Upper lobe of right lung (tissue), 1 donor: ENCODE results near the gene FHIP1A. TPM values are rescaled to one million over a fixed set of nuclear protein-coding genes. Genes with fewer than 3 reads are reported as not detected.
"Not testable (repeated sequence)": the region's sequence is repeated elsewhere in the genome, so short reads cannot be mapped to it uniquely, and the experiment has no call there.

Experiments
- ATAC-seq: fragments of 200-7000 bp; cut with Tn5 transposase; one replicate; pipeline ENCODE4 v1.9.1; 2020; ENCODE audit warnings: mild to moderate bottlenecking, moderate library complexity
- DNase-seq: peaks from one replicate; pipeline ENCODE4 v3.0.0-alpha.2; 2020
- H3K27ac ChIP-seq: fragments of 200-600 bp; one replicate; pipeline ENCODE4 v1.8.0; 2022
- H3K27me3 ChIP-seq: fragments of 200-600 bp; one replicate; pipeline ENCODE4 v1.8.0; 2022; ENCODE audit warnings: mild to moderate bottlenecking
- H3K36me3 ChIP-seq: fragments of 200-600 bp; one replicate; pipeline ENCODE4 v1.8.0; 2022
- H3K4me1 ChIP-seq: fragments of 200-600 bp; one replicate; pipeline ENCODE4 v1.8.0; 2022
- H3K4me3 ChIP-seq: fragments of 200-600 bp; one replicate; pipeline ENCODE4 v1.8.0; 2022; ENCODE audit warnings: mild to moderate bottlenecking
- H3K9me3 ChIP-seq: fragments of 200-600 bp; one replicate; pipeline ENCODE4 v1.8.0; 2022
- intact Hi-C: fragments of 100-400 bp; cut with DNase I; formaldehyde crosslinking; loops from one replicate; pipeline ENCODE4 v1.11.0; 2022
- total RNA-seq: library from RNA; stranded (reverse); fragmentation: NEBNext Ultra II Directional; extraction: Animal tissue kit (Norgen Biotek cat#: 25700); gene quantifications from one replicate; pipeline ENCODE4 v1.2.1, GENCODE V29; 2021
- TF ChIP-seq, protein P1 (sequence below): fragments of 200-600 bp; IDR thresholded peaks from one replicate; pipeline ENCODE4 v1.8.0; 2022; ENCODE audit warnings: antibody characterized with exemption
- donor health status: DM: no; HTN: yes; CAD: no; lungs with severe emphysema.

Gene FHIP1A
- total RNA-seq, 1 donor from 2014 or later, result 18.4 TPM

DNA sequence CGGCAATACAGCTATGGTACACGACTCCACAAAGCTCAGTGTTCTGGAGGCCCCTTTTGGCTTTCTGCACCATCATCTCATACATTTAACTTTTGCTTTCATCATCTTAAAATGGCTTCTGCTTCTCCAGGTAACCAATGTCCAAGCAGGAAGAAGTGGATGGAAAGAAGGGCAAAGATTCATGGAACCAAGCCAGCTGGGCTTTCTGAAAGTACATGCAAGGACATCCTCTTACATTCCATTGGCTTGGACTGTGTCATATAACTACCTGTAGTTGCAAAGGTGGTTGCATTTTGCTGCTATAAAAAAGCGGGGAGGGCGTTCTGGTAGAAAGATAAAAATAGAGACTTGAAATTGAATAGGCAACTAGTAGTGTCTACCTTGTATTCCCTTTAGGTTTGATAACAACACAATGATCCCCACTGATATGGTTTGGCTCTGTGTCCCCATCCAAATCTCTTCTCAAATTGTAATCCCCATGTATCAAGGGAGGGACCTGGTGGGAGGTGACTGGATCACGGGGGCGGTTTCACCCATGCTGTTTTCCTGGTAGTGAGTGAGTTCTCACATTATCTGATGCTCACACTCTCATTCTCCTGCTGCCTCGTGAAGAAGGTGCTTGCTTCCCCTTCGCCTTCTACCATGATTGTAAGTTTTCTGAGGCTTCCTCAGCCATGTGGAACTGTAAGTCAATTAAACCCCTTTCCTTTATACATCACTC is 6.7 kb upstream of the FHIP1A start:
- no peak overlapping the region for H3K27ac ChIP-seq
- H3K9me3 ChIP-seq, result no peaks in the 10 kb centered on the region
- H3K36me3 ChIP-seq, result no peaks in the 10 kb centered on the region
- ATAC-seq (no peak), DNase-seq (no peak)
- no peak overlapping the region for H3K4me3 ChIP-seq
- H3K27me3 ChIP-seq, result no peaks in the 10 kb centered on the region
- H3K4me1 ChIP-seq, result no peaks in the 10 kb centered on the region
- intact Hi-C loops, result no loop called here
- TF ChIP-seq, protein P1, sequence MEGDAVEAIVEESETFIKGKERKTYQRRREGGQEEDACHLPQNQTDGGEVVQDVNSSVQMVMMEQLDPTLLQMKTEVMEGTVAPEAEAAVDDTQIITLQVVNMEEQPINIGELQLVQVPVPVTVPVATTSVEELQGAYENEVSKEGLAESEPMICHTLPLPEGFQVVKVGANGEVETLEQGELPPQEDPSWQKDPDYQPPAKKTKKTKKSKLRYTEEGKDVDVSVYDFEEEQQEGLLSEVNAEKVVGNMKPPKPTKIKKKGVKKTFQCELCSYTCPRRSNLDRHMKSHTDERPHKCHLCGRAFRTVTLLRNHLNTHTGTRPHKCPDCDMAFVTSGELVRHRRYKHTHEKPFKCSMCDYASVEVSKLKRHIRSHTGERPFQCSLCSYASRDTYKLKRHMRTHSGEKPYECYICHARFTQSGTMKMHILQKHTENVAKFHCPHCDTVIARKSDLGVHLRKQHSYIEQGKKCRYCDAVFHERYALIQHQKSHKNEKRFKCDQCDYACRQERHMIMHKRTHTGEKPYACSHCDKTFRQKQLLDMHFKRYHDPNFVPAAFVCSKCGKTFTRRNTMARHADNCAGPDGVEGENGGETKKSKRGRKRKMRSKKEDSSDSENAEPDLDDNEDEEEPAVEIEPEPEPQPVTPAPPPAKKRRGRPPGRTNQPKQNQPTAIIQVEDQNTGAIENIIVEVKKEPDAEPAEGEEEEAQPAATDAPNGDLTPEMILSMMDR, result no peak

DNA sequence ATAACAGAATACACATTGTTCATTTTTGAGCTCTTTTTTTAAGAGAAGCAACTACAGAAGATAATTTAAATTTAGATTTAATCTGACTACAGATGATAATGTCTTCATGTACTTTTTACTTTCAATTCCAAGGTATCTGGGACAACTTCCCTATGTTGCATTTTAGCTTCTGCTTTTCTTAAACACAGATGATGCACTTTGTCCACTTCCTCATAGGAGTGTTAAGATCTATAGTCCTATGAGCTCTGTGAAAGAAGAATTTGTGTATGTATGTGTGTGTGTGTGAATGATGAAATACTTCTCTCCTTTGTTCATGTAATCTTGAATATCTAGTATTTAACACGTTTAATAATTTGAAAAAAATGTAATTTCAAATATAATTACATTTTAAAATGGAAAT is 5.3 kb upstream of the FHIP1A start:
- DNase-seq (no peak), ATAC-seq (peak; percentile 68)
- Histone ChIP-seq H3K9me3 (no peaks in the 10 kb centered on the region), H3K4me1 (peaks cover 13% of the 10 kb centered on the region), H3K27ac (no peak overlapping the region), H3K4me3 (no peak overlapping the region), H3K27me3 (no peaks in the 10 kb centered on the region), H3K36me3 (no peaks in the 10 kb centered on the region)
- intact Hi-C loops, result no loop called here
- TF ChIP-seq, protein P1, result no peak

DNA sequence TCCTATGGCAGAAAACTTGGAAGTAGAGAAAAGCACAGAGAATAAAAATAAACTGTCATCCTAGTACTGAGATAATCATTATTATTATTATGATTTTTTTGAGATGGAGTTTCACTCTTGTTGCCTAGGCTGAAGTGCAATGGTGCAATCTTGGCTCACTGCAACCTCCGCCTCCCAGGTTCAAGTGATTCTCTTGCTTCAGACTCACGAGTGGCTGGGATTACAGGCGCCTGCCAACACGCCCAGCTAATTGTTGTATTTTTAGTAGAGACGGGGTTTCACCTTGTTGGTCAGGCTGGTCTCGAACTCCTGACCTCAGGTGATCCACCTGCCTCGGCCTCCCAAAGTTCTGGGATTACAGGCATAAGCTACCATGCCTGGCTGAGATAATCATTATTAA is 4.2 kb upstream of the FHIP1A start:
- H3K27ac ChIP-seq, H3K9me3 ChIP-seq, intact Hi-C loops, DNase-seq, H3K4me3 ChIP-seq, ATAC-seq, H3K36me3 ChIP-seq, H3K27me3 ChIP-seq: not testable (repeated sequence)
- H3K4me1 ChIP-seq, result peaks cover 19% of the 10 kb centered on the region

DNA sequence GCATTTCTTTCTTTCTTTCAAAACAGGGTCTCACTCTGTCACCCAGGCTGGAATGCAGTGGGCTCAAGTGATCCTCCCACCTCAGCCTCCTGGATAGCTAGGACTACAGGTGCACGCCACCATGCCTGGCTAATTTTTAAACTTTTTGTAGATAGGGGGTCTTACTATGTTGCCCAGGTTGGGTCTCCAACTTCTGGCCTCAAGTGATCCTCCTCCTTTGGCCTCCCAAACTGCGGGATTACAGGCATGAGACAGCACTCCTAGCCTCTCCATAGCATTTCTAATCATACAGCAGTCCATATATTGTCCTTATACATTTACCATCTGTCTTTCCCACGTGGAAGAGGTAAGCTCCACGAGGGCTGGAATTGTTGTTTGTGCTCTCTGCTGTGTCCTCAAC is 2.0 kb upstream of the FHIP1A start:
- Histone ChIP-seq H3K27me3 (no peaks in the 10 kb centered on the region), H3K4me1 (peaks cover 19% of the 10 kb centered on the region), H3K27ac (no peak overlapping the region), H3K9me3 (no peaks in the 10 kb centered on the region), H3K36me3 (no peaks in the 10 kb centered on the region), H3K4me3 (no peak overlapping the region)
- ATAC-seq (no peak), DNase-seq (no peak)
- TF ChIP-seq, protein P1, result no peak
- intact Hi-C loops, result no loop called here

DNA sequence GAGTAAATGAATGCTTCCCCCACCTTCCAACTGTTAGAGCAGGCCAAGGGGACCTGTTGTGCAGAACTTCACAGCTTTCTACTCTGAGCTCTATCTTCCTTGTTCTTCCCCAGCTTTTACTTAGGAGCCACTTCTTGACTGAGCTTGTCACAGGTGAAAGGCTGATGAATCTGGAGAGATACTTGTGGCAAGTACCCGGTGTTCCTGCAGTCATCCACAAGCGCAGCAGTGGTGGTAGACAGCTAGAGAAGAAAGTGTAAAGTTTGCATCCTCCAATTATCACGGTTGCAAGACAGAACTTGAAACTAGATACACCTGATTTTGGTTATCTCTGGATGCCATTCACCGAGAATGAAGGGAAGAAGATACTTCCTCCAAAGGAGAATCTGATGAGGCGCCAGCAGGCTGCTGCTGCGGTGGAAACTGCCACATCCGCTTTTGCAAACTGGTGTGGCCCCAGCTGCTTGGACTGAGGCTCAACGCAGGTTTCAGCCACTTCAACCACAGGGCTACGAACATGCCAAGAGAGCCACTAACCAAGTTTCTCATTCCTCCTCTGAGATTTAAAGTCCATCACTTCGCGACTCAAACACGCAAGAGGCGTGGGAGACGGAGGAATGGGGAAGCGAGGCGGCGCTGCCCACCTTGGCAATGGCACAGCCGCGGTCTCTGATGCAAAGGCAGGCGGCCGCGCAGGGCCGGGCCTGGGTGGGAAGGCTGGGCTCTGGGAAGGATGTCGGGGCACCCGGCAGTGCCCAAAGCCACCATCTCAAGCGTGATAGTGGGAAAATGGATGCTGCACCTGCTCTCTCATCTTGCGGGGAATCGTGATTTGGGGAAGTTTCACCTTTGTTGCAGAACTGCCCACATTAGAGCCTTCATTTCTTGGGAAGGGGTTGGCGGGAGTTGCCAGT is 1.3 kb upstream of the FHIP1A start:
- TF ChIP-seq, protein P1, result no peak
- no peaks in the 10 kb centered on the region for H3K9me3 ChIP-seq
- DNase-seq (peak; percentile 73), ATAC-seq (peak; percentile 29)
- no peaks in the 10 kb centered on the region for H3K27me3 ChIP-seq
- intact Hi-C loops, result no loop called here
- H3K27ac ChIP-seq, result peak overlapping the region; percentile 79
- H3K4me3 ChIP-seq, result peak overlapping the region; percentile 64
- H3K4me1 ChIP-seq, result peaks cover 19% of the 10 kb centered on the region
- H3K36me3 ChIP-seq, result no peaks in the 10 kb centered on the region

DNA sequence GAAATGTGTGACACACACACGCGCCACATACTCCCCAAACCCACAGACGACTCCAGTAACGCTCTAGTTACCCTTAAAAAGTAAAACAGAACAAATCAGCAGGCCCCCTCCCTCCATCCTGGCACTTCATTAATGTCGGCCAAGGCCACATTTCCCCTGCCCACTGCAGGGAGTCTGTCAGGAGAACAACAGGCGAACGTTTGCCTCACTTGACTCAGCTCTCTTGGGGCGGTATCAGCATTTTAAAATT is 671 bp upstream of the FHIP1A start:
- peak overlapping the region; percentile 79 for H3K27ac ChIP-seq
- no peak for ATAC-seq
- peaks cover 19% of the 10 kb centered on the region for H3K4me1 ChIP-seq

More for the DNA sequence above, 671 bp upstream of the FHIP1A start:
- TF ChIP-seq, protein P1, result no peak
- intact Hi-C loops, result no loop called here
- H3K4me3 ChIP-seq, result peak overlapping the region; percentile 64
- H3K27me3 ChIP-seq, result no peaks in the 10 kb centered on the region
- no peaks in the 10 kb centered on the region for H3K9me3 ChIP-seq
- H3K36me3 ChIP-seq, result no peaks in the 10 kb centered on the region
- no peak for DNase-seq
